ENCODE measurements around the gene TMEM131L.
"Not testable (repeated sequence)": the region's sequence is repeated elsewhere in the genome, so short reads cannot be mapped to it uniquely, and the experiment has no call there.

Gene TMEM131L

GRCh38 chr4:153591441-153591840 is 125.3 kb downstream of the TMEM131L start:
- no peak for DNase-seq

GRCh38 chr4:153592064-153592463 is 125.9 kb downstream of the TMEM131L start:
- DNase-seq = no peak

- no peak for DNase-seq
Measured at GRCh38 chr4:153593161-153593560, 127.0 kb downstream of the TMEM131L start.

- DNase-seq = no peak
Measured at GRCh38 chr4:153594210-153594609, 128.1 kb downstream of the TMEM131L start.

DNA sequence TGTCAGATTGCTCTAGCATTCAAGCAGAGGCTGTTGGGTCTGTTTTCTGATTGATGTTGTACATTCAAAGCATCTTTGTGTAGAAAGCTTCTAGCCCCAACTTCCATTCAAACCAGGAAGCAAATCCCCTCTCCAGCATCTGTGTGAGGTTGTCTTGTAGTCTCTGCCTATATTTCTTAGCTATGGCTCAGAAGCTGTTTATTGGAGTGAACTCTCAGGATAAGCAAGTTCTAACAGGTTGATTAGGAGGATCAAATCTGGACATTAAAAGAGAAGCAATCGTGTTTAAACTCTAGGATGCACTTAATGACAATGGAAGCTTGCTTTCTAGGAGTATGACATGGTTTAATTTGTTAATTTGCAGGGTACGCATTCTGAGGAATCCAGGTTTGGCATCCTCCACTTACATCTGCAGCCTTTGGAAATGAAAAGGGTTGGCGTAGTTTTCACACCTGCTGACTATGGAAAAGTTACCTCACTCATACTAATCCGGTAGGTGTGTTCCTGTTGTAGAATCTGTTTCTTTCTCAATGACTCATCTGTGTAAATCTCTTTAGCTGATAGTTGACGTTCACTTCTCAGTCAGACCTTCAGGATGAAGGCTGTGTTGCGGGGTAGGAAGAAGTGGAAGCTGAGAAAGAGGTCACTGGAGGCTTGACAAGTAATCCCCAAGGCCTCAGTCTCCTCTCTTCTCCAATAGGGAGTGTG is 129.9 kb downstream of the TMEM131L start:
- DNase-seq = no peak

- no peak for DNase-seq
Measured at GRCh38 chr4:153602758-153603157, 136.6 kb downstream of the TMEM131L start.

GRCh38 chr4:153603258-153603657 is 137.1 kb downstream of the TMEM131L start:
- peak; percentile 36 to 55 for DNase-seq

DNA sequence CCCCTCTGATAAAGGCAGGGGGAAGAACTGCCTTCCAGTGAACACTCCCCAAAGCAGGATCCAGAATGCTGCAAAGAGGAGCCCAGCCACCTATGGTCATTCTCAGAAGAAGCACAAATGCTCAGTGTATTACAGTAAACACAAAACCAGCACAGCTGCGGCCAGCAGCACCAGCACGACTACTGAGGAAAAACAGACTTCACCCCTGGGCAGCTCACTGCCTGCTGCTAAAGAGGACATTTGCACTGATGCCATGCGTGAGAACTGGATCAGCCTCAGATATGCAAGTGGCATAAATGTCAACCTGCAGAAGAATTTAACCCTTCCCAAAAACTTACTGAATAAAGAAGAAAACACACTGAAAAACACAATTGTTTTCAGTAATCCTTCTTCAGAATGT is 137.7 kb downstream of the TMEM131L start:
- DNase-seq = no peak

- not testable (repeated sequence) for DNase-seq
Measured at GRCh38 chr4:153609070-153609469, 142.9 kb downstream of the TMEM131L start.

DNA sequence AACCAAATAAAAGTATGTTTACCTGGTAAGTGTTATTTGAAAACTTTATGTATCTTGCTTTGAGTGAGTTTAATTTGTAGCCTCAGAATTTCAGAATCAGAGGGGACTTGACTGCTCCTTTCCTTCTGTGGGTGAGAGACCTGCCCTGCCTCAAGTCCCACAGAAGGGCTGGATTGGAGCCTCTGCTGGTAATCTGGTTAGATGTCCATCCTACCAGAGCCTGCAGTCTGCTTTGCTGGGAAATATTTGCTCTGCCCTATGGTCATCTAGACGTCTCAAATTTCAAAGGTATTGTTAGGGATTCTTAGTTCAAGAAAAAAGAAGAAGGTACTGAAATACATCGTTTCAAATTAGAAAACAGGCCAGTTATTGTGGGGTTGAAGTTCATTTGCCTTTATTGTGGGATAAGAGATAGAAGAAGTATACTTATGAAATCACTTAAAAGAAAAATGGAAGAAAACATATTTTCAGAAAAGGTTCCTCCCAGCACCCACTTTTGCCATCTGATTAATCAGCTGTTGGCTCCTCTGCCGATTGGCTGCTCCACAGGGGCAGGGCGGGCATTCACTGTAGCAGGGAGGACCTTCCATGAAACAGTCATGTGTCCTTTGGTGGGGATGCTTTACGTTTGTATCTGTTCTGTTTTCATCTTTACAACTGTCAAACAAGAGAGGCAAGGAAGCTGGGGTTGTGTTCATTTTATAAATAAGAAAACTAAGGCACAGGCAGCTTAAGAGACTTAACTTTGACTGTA is 144.6 kb downstream of the TMEM131L start:
- DNase-seq = no peak

- DNase-seq = no peak
Measured at GRCh38 chr4:153611679-153612078, 145.5 kb downstream of the TMEM131L start.

GRCh38 chr4:153612878-153613277 is 146.7 kb downstream of the TMEM131L start:
- no peak for DNase-seq

DNA sequence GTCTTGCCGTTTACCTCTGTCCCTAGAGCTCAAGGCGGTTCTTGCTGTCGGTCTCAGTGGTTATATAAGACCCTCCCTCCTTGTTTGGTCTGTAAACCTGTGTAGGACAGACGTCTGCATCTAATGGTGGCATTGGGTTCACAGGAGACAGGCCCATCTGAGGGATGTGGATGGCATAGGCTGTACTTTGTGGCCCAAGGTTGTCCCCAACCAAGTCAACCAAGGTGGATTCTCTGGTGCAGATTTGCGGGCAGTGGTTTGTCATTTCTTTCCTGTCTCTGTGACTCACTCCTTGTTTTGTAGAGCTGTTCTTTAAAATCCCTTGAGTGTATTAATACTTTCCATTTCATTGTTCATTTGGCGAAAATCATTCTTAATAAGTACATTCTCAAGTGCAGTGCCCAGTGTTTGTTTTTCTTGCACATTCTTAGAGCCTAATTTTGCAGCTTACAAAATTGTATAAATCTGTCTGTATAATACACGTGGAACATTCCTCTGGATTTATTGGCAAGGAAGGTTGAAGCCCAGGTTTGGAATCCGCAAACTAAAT is 149.9 kb downstream of the TMEM131L start:
- peak; percentile 64 to 71 for DNase-seq

GRCh38 chr4:153618833-153619232 is 152.7 kb downstream of the TMEM131L start:
- no peak for DNase-seq

DNA sequence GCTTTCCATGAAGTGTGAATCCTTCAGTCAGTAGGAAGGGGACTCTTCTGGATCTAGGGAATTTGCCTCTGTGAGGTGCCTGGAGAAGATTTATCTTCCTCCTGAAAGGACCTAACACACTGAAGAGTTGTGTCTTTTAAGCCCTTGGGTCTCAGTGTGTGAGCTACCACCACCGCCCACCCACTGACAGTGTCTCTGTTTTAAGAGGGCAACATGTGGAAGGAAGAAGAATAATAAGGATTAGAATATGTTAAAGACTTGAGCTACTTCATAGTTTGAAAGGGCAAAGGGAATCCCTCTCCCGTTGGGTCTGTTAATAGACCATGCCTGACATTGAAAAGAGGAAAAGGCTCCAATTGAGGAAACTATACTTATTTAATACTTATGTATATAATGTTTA is 153.7 kb downstream of the TMEM131L start:
- no peak for DNase-seq

DNA sequence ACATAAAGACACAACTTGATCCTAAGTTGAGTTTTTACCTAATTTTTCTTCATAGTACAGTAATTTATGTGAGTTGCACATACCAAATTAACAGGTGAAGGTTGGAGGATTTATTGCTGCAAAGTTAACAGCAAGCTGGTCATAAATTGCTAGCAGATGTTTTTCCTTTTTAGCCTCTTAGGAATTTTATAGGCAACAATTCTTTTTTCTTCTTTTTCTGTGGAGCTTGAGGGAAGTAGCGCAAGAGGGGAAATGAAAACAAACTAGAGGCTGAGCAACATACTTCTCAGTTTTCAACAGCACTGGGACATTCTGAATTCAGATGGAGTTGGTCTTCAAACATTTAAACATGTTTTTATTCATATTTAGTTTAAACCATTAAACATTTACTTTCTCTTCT is 154.2 kb downstream of the TMEM131L start:
- no peak for DNase-seq

GRCh38 chr4:153622093-153622492 is 155.9 kb downstream of the TMEM131L start:
- DNase-seq = no peak

DNA sequence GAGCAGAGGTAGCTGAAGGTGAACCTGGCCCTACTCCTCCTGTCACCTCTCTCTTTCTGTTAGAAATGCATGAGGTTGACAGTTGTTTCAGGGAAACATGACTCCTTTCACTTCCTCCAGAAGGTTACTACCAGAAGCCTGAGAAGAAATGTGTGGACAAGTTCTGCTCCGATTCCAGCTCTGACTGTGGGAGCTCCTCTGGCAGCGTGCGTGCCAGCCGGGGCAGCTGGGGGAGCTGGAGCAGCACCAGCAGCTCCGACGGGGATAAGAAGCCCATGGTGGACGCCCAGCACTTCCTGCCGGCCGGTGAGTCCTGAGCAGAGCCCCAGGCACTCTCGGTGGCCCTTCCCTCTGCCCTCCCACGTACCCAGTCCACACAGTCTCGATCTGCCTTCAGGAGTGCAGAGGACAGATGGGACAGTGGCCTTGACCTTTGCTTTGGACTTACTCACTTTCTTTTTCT is 156.6 kb downstream of the TMEM131L start:
- DNase-seq = no peak

GRCh38 chr4:153623491-153623890 is 157.3 kb downstream of the TMEM131L start:
- DNase-seq = no peak

- DNase-seq = no peak
Measured at GRCh38 chr4:153628796-153629315, 162.7 kb downstream of the TMEM131L start.

DNA sequence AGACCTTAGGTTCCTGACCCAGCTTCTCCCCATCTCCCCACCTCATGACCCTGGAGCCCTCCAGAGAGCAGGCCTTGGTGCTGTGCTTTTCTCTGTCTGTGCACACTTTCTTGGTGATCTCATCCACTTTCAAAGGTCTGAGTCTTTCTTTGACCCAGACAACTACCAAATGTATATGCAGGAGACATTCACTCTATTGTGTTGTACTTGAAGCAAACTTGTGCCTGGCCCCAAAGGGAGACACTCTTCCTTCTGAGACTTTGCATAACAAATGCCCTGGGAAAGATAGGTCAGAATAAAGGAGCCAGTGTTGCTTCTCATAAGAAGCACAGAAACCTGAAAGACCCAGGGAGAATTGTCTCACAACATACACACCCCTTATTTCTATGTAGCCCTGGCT is 163.6 kb downstream of the TMEM131L start:
- no peak for DNase-seq

DNA sequence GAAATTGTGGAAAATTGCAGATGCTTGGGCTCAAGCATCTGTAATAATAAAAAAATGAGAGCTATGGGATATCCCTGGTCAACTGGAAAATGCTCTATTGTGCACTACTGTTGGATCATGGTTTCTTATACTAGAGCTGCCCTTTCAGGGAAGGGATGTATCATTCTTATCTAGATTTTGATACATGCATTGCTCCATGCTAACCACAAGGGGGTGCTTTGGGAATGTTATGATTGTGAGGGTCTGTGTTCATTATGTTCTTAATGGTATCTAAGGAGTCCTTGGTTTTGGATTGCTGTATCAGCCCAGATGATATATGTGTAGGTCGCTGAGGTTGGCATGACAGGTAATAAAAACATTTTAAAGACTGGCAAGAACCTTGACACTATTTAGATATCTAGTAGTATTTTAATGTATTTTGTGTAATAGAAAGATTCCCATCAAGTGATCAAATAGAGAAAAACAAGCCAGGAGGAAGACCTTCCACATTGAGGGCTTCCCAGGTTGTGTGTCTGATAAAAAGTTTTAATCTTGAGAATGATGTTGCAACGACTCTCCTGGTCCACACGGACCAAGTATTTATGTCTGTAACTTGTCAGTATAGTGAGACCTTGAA is 168.7 kb downstream of the TMEM131L start:
- no peak for DNase-seq

- no peak for DNase-seq
Measured at GRCh38 chr4:153635846-153636245, 169.7 kb downstream of the TMEM131L start.
